NOMO-1 treated with dmso at 0.1 percent for 144 hours (cell line): ENCODE results near the gene MEF2A.

Experiments used
- DNase-seq: peaks from one replicate; lab custom pipeline; 2025; ENCODE audit not compliant: unreplicated experiment; lab: John Stamatoyannopoulos, UW

MEF2A gene

GRCh38 chr15:99702895-99703602, 137.3 kb downstream of the MEF2A start:
- DNase-seq: no peak

DNA sequence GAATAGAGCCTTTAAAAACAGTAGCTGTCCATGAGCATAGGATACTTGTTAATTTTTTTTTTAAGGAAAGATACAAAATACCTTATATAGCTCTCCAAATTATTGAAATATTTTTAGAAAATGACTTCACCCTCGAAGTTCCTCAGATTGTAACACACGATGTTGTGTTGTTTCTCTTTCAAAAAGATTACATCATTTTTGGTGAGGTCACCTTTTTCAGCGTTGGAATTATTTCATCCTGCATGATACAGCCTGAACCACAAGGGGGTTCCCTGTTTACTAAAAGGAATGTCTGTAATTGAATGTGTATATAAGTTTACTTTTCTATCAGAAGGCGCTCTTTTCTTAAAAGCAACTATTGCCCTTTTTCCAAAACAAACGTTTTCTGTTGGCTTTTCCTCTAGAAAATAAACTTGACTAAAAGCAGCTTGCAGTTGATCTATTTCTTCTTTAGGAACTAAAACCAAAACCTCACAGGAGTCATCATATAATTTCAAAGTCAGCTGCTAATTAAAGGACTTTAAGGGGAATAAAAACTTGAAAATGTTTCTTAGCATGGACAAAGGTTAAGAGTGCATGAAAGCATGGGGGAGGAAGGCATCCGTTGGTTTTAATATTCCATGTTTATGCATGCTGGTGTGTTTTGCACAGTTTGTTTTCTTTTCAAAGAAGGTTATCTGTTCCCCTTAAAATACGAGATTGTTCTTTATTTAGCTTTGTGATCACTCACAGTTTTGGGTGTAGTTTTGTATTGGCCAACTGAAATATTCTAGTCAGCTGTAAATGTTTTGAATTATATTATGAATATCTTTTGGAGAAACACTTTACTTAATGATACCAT, 138.0 kb downstream of the MEF2A start:
- DNase-seq: no peak

DNA sequence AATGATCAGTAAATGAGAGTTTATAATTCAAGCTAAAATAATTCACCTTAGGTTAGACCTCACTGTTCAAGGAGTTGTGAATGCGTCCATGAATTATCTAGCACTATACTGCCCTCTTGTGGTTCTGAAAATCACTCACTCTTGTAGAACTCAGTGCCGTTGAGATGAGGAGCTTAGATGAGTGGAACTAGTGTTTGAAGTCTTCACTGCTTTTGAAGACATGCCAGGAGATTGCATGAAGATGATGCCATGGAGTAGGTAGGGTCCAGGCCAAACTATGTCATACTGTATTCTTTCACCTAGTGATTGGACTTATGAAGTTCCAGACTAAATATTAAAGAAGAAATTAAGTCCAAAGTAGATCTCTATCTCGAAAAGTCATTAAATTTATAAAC, 138.7 kb downstream of the MEF2A start:
- DNase-seq: no peak

GRCh38 chr15:99706557-99707303, 140.9 kb downstream of the MEF2A start:
- DNase-seq: no peak

- DNase-seq: no peak
Measured at GRCh38 chr15:99707473-99708270, 141.9 kb downstream of the MEF2A start.

GRCh38 chr15:99708563-99708962, 142.8 kb downstream of the MEF2A start:
- no peak for DNase-seq

GRCh38 chr15:99709243-99709986, 143.6 kb downstream of the MEF2A start:
- DNase-seq: no peak

- DNase-seq: no peak
Measured at GRCh38 chr15:99711625-99712024, 145.8 kb downstream of the MEF2A start.

GRCh38 chr15:99712415-99712814, 146.6 kb downstream of the MEF2A start:
- no peak for DNase-seq

GRCh38 chr15:99716540-99717095, 150.8 kb downstream of the MEF2A start:
- no peak for DNase-seq

GRCh38 chr15:99717161-99718009, 151.6 kb downstream of the MEF2A start:
- no peak for DNase-seq

- no peak for DNase-seq
Measured at GRCh38 chr15:99718421-99718820, 152.6 kb downstream of the MEF2A start.

DNA sequence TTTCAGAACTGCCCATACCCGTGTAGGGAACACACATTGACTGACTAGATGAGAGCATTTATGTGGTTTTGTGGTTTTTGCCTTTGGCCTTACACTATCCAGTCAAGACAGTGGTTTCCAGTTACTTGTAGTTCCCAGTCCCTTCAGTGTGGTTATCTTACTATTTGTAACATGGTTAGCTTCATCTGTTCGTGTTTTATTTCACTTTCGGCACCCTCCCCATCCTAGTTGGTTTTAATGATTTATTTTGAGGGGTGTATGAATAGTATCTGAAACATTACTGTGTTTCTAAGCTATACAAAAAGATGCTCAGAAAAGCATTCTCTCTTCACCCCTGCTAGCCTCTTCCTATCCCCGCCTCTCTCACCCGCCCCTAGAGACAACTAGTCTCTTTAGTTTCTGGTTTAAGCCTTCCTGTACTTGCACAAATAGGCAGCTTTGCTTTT, 153.3 kb downstream of the MEF2A start:
- DNase-seq: no peak

GRCh38 chr15:99720533-99720932, 154.7 kb downstream of the MEF2A start:
- no peak for DNase-seq

DNA sequence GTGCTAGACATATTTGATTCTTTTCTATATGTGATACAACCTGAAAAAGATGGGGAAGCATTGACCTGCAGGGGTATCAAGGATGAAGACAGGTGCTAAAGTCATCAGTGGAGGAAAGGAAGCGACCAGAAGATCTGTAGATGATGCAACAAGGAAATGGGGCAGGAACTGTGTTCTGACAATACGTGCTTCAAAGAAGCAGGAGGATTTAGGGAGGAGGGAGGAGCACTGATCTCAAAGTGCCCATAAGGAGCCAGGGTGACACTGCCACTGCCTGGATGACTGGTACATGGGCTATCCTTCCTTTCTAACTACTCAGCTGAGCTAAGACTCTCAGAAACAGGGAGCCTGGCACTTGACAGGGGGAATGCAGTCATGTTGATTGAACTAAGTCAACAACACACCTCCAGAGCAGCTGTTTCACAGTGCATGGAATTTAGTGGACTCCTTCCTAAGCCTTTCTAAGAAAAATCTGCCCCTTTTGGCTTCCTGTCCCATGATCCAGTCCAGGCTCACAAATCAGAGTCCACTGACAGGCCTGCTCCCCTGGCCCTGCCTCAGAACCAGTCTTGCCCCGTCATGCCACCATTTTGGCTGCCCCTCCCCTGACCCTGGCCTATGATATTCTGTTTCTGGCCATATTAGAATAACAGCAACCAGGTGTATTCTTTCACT, 155.5 kb downstream of the MEF2A start:
- no peak for DNase-seq

DNA sequence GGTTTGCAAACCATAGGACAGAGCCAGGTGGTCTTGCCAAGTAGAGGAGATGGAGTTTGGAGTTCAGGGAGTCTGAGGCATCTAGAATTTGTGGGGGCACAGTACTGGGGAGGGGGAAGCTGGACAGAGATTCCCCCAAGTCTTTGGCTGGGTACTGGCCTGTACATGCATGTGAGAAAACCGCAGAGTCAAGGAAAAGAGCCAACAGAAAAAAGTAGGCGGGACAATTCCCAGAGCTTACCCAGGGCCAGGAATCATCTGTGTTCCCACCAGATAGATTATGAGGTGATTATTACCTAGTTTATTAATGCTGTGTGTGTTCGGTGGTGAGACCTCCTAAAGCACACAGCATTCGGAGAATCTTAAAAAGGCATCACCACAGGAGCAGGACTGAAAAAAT, 156.1 kb downstream of the MEF2A start:
- DNase-seq: no peak

GRCh38 chr15:99722406-99722805, 156.6 kb downstream of the MEF2A start:
- DNase-seq: no peak

DNA sequence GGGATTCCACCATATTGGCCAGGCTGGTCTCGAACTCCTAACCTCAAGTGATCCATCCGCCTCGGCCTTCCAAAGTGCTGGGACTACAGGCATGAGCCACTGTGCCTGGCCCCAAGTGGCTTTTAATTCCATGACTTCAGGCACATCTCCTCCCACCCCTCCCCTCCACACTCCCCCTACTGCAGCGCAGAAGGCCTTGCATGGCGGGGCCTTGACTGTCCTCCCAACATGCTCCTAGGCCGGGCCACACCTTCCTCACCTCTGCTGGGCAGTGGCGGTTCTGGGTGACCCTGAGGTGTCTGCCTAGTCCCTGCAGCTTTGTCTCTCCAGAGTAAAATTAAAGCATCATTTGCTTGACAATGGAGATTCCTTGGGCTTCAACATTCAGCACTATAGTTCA, 160.5 kb downstream of the MEF2A start:
- DNase-seq: no peak
